Colonic mucosa (tissue), 4 donors: Measurements from ENCODE around the gene IL10RB. TPM values are rescaled to one million over a fixed set of nuclear protein-coding genes. Genes with fewer than 3 reads are reported as not detected.

Experiments used
- DNase-seq: peaks from one replicate; pipeline ENCODE4 v3.0.0-alpha.2; 2020
- H3K27ac ChIP-seq: fragments of 200-600 bp; one replicate; pipeline ENCODE4 v1.8.0; 2021
- H3K27me3 ChIP-seq: fragments of 200-600 bp; one replicate; pipeline ENCODE4 v1.8.0; 2021
- H3K36me3 ChIP-seq: fragments of 200-600 bp; one replicate; pipeline ENCODE4 v1.8.0; 2021
- H3K4me1 ChIP-seq: fragments of 200-600 bp; one replicate; pipeline ENCODE4 v1.8.0; 2021; ENCODE audit warnings: mild to moderate bottlenecking
- H3K4me3 ChIP-seq: fragments of 200-600 bp; one replicate; pipeline ENCODE4 v1.8.0; 2021
- H3K9ac ChIP-seq, 2 donors: one replicate each; pipeline ENCODE4 v1.7.0; 2013; ENCODE audit warnings: control low read depth in 2 of 2, low read depth in 2 of 2, low read length in 2 of 2
- H3K9me3 ChIP-seq: fragments of 200-600 bp; one replicate; pipeline ENCODE4 v1.8.0; 2021
- intact Hi-C: fragments of 100-400 bp; cut with DNase I; formaldehyde crosslinking; loops from one replicate; pipeline ENCODE4 v1.14.1; 2022
- total RNA-seq, 2 donors: library from RNA; stranded (reverse); fragmentation: NEBNext Ultra II Directional in 1 of 2; extraction: Animal tissue kit (Norgen Biotek cat#: 25700) in 1 of 2; gene quantifications; one replicate each; pipeline ENCODE4 v1.2.1, GENCODE V29; 2021
- TF ChIP-seq, protein P1 (sequence below): fragments of 200-600 bp; IDR thresholded peaks from one replicate; pipeline ENCODE4 v1.8.0; 2022; ENCODE audit warnings: antibody characterized with exemption, mild to moderate bottlenecking
- donor health status: healthy.
- donor health status: DM: no; HTN: no; CAD: no.
- donor health status: DM: no; HTN: no; CAD: no.

Gene IL10RB
- total RNA-seq, 2 donors from 2014 or later, result 48.0 to 86.3 TPM

- intact Hi-C loops, result no loop called here
- Histone ChIP-seq H3K4me1 (no peaks in the 10 kb centered on the region), H3K27ac (no peak overlapping the region), H3K9me3 (no peaks in the 10 kb centered on the region), H3K36me3 (peaks cover 5% of the 10 kb centered on the region), H3K4me3 (no peak overlapping the region), H3K27me3 (no peaks in the 10 kb centered on the region), H3K9ac (no peak overlapping the region)
- TF ChIP-seq, protein P1, sequence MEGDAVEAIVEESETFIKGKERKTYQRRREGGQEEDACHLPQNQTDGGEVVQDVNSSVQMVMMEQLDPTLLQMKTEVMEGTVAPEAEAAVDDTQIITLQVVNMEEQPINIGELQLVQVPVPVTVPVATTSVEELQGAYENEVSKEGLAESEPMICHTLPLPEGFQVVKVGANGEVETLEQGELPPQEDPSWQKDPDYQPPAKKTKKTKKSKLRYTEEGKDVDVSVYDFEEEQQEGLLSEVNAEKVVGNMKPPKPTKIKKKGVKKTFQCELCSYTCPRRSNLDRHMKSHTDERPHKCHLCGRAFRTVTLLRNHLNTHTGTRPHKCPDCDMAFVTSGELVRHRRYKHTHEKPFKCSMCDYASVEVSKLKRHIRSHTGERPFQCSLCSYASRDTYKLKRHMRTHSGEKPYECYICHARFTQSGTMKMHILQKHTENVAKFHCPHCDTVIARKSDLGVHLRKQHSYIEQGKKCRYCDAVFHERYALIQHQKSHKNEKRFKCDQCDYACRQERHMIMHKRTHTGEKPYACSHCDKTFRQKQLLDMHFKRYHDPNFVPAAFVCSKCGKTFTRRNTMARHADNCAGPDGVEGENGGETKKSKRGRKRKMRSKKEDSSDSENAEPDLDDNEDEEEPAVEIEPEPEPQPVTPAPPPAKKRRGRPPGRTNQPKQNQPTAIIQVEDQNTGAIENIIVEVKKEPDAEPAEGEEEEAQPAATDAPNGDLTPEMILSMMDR, result no peak
- no peak for DNase-seq
These were observed 27.6 kb downstream of the IL10RB start for GRCh38 chr21:33293811-33294216.

- Histone ChIP-seq H3K9ac (no peak overlapping the region), H3K9me3 (no peaks in the 10 kb centered on the region), H3K27me3 (no peaks in the 10 kb centered on the region), H3K4me3 (no peak overlapping the region), H3K36me3 (peaks cover 5% of the 10 kb centered on the region), H3K4me1 (no peaks in the 10 kb centered on the region), H3K27ac (no peak overlapping the region)
- no peak for DNase-seq
- intact Hi-C loops, result no loop called here
- TF ChIP-seq, protein P1, result no peak
These were observed 30.0 kb downstream of the IL10RB start for GRCh38 chr21:33296156-33296555.

GRCh38 chr21:33299181-33299752 lies 33.1 kb downstream of the IL10RB start:
- H3K27ac ChIP-seq, result no peak overlapping the region
- H3K4me3 ChIP-seq, result no peak overlapping the region
- peak; percentile 31 for DNase-seq
- no peaks in the 10 kb centered on the region for H3K36me3 ChIP-seq
- TF ChIP-seq, protein P1, result no peak
- no peaks in the 10 kb centered on the region for H3K9me3 ChIP-seq
- no peaks in the 10 kb centered on the region for H3K27me3 ChIP-seq
- no peaks in the 10 kb centered on the region for H3K4me1 ChIP-seq
- intact Hi-C loops, result no loop called here
- no peak overlapping the region for H3K9ac ChIP-seq

GRCh38 chr21:33300701-33301631 lies 34.8 kb downstream of the IL10RB start:
- intact Hi-C loops, result no loop called here
- H3K4me1 ChIP-seq, result no peaks in the 10 kb centered on the region
- peak overlapping the region; percentile 72 for H3K27ac ChIP-seq
- peak; percentile 23 for DNase-seq
- H3K36me3 ChIP-seq, result no peaks in the 10 kb centered on the region
- peak overlapping the region in 1 of 2 donors; percentile 27 for H3K9ac ChIP-seq
- H3K9me3 ChIP-seq, result no peaks in the 10 kb centered on the region
- TF ChIP-seq, protein P1, result no peak
- H3K4me3 ChIP-seq, result no peak overlapping the region
- no peaks in the 10 kb centered on the region for H3K27me3 ChIP-seq

- no peaks in the 10 kb centered on the region for H3K4me1 ChIP-seq
- intact Hi-C loops, result no loop called here
- H3K27ac ChIP-seq, result peak overlapping the region; percentile 72
- H3K36me3 ChIP-seq, result no peaks in the 10 kb centered on the region
- no peaks in the 10 kb centered on the region for H3K9me3 ChIP-seq
- H3K9ac ChIP-seq, result peak overlapping the region in 1 of 2 donors; percentile 27
- H3K27me3 ChIP-seq, result no peaks in the 10 kb centered on the region
- H3K4me3 ChIP-seq, result no peak overlapping the region
- DNase-seq, result peak; percentile 10
- TF ChIP-seq, protein P1, result no peak
These were observed 35.5 kb downstream of the IL10RB start for GRCh38 chr21:33301632-33302002.
